ENCODE measurements around the gene KCNJ3.

DNA sequence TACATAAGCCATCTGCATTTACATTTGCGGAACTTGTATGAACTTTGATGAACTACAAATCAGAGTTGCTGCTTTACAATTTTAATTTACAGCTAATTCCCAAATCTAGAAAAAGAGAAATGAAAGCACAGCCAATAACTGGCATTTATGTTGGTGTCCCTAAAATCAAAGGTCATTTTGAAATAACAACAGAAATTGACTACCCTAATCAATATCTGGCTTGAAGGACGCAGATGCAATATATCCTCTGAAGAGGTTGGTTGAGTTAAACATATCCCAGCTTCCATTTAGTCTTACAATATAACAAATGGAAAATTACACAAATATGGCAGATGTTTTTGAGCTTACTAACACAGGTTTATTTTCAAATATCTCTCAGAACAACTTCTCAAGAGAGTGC, 177.5 kb downstream of the KCNJ3 start:
- TF ChIP-seq ZNF311 (CRISPR knock-in tag; IDR thresholded peaks at IDR 0.05) (no peak), SPI1 (IDR thresholded peaks at IDR 0.05; ENCODE audit: borderline replicate concordance, low read depth, low read length) (no peak), TAF15 (IDR thresholded peaks at IDR 0.05; ENCODE audit: low read depth, low read length) (no peak), WHSC1 (IDR thresholded peaks at IDR 0.05; ENCODE audit: low read length) (no peak), SMARCA4 (IDR thresholded peaks at IDR 0.05) (no peak)
- TF ChIP-seq, protein P1, sequence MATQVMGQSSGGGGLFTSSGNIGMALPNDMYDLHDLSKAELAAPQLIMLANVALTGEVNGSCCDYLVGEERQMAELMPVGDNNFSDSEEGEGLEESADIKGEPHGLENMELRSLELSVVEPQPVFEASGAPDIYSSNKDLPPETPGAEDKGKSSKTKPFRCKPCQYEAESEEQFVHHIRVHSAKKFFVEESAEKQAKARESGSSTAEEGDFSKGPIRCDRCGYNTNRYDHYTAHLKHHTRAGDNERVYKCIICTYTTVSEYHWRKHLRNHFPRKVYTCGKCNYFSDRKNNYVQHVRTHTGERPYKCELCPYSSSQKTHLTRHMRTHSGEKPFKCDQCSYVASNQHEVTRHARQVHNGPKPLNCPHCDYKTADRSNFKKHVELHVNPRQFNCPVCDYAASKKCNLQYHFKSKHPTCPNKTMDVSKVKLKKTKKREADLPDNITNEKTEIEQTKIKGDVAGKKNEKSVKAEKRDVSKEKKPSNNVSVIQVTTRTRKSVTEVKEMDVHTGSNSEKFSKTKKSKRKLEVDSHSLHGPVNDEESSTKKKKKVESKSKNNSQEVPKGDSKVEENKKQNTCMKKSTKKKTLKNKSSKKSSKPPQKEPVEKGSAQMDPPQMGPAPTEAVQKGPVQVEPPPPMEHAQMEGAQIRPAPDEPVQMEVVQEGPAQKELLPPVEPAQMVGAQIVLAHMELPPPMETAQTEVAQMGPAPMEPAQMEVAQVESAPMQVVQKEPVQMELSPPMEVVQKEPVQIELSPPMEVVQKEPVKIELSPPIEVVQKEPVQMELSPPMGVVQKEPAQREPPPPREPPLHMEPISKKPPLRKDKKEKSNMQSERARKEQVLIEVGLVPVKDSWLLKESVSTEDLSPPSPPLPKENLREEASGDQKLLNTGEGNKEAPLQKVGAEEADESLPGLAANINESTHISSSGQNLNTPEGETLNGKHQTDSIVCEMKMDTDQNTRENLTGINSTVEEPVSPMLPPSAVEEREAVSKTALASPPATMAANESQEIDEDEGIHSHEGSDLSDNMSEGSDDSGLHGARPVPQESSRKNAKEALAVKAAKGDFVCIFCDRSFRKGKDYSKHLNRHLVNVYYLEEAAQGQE (IDR thresholded peaks at IDR 0.05; ENCODE audit: borderline replicate concordance), result no peak
- TF ChIP-seq, protein P1 (CRISPR knock-in tag; IDR thresholded peaks at IDR 0.05; ENCODE audit: low read depth), result no peak
